A549 (cell line): ENCODE results near the gene TREX2. TPM values are rescaled to one million over a fixed set of nuclear protein-coding genes. Genes with fewer than 3 reads are reported as not detected.

Experiments
- ATAC-seq, 2 experiments: fragments of 200-7000 bp in 1 of 2; fragments of >200 bp in 1 of 2; cut with Nextera tagmentation in 1 of 2; cut with Tn5 transposase in 1 of 2; 3 replicates each; pipeline versions ENCODE4 v1.8.0 to v1.9.1; 2018 to 2020; ENCODE audit warnings: mild to moderate bottlenecking in 1 of 2, moderate library complexity in 1 of 2
- CTCF ChIA-PET: fragments of 300-600 bp; sonication (Branson Sonifier 250); formaldehyde crosslinking; extraction: SDS; loops from one replicate; lab custom pipeline; 2021; ENCODE audit warnings: antibody characterized with exemption, inconsistent platforms; lab: Yijun Ruan, JAX
- POLR2A ChIA-PET: fragments of 350-600 bp; formaldehyde crosslinking; extraction: SDS; loops from one replicate; lab custom pipeline; 2021; ENCODE audit warnings: antibody characterized with exemption, inconsistent platforms; lab: Yijun Ruan, JAX
- DNase-seq, 2 experiments: peaks; one replicate each; pipeline versions ENCODE4 v3.0.0 to v3.0.0-alpha.2; 2011 to 2016; ENCODE audit warnings: low read depth in 1 of 2, low spot score in 1 of 2
- FAIRE-seq: peaks from 2 replicates; lab custom pipeline; 2011; peaks lifted over from hg19 to GRCh38; lab: Jason Lieb, UNC
- H3K27ac ChIP-seq, 2 experiments: fragments of >200 bp; sonication (Bioruptor Twin); formaldehyde crosslinking; 3 replicates each; pipeline ENCODE4 v1.5.1; 2016 to 2017
- H3K4me1 ChIP-seq: fragments of >200 bp; sonication (Bioruptor Twin); formaldehyde crosslinking; 3 replicates; pipeline ENCODE4 v1.6.1; 2016
- H3K4me2 ChIP-seq: fragments of >200 bp; sonication (Bioruptor Twin); formaldehyde crosslinking; 3 replicates; pipeline ENCODE4 v1.6.1; 2016
- H3K4me3 ChIP-seq: fragments of >200 bp; sonication (Bioruptor Twin); formaldehyde crosslinking; 3 replicates; pipeline ENCODE4 v1.5.1; 2016
- H3K9me3 ChIP-seq: fragments of >200 bp; sonication (Bioruptor Twin); formaldehyde crosslinking; 3 replicates; pipeline ENCODE4 v1.6.1; 2016
- CBX8 ChIP-seq: fragments of 200-600 bp; sonication (generic); IDR thresholded peaks from 2 replicates; pipeline ENCODE4 v1.6.1; 2016
- CTCF ChIP-seq: fragments of >200 bp; sonication (Bioruptor Twin); formaldehyde crosslinking; IDR thresholded peaks from 3 replicates; pipeline ENCODE4 v1.5.1; 2016
- EHF ChIP-seq: fragments of 250-450 bp; sonication (Bioruptor Pico); IDR thresholded peaks from 2 replicates; pipeline ENCODE4 v1.5.0; 2020; ENCODE audit warnings: mild to moderate bottlenecking
- ESRRA ChIP-seq: fragments of 150-350 bp; IDR thresholded peaks from 2 replicates; pipeline ENCODE4 v1.6.1; 2014; ENCODE audit warnings: mild to moderate bottlenecking, low read length, borderline replicate concordance
- HES2 ChIP-seq: fragments of >200 bp; sonication (Bioruptor Twin); formaldehyde crosslinking; IDR thresholded peaks from 2 replicates; pipeline ENCODE4 v1.6.1; 2016
- HEYL ChIP-seq: fragments of 250-450 bp; sonication (Bioruptor Pico); IDR thresholded peaks from 2 replicates; pipeline ENCODE4 v1.8.0; 2021; ENCODE audit warnings: mild to moderate bottlenecking, moderate library complexity
- HMGXB4 ChIP-seq: fragments of 250-450 bp; sonication (Bioruptor Pico); IDR thresholded peaks from 2 replicates; pipeline ENCODE4 v1.5.0; 2021; ENCODE audit warnings: mild to moderate bottlenecking, moderate library complexity, borderline replicate concordance
- HOXB13 ChIP-seq: fragments of 250-450 bp; sonication (Bioruptor Pico); IDR thresholded peaks from 2 replicates; pipeline ENCODE4 v1.5.0; 2020; ENCODE audit warnings: low read depth, mild to moderate bottlenecking, moderate library complexity
- KDM5A ChIP-seq: fragments of 200-600 bp; sonication (generic); IDR thresholded peaks from 2 replicates; pipeline ENCODE4 v1.6.1; 2016; ENCODE audit warnings: antibody characterized with exemption, mild to moderate bottlenecking
- MYC ChIP-seq: IDR thresholded peaks from 2 replicates; pipeline ENCODE4 v1.6.1; 2012; ENCODE audit warnings: mild to moderate bottlenecking, inconsistent platforms, low read length, improper control_type of control experiment, borderline replicate concordance
- NFE2L2 ChIP-seq: fragments of 150-350 bp; conservative IDR thresholded peaks from 2 replicates; pipeline ENCODE4 v1.6.1; 2014; ENCODE audit warnings: low read length
- NR3C1 ChIP-seq: fragments of >200 bp; sonication (Bioruptor Twin); formaldehyde crosslinking; IDR thresholded peaks from 3 replicates; pipeline ENCODE4 v1.6.1; 2017
- PHF8 ChIP-seq: fragments of 200-600 bp; sonication (generic); IDR thresholded peaks from 2 replicates; pipeline ENCODE4 v1.6.1; 2016; ENCODE audit warnings: low read depth, mild to moderate bottlenecking, antibody characterized with exemption, moderate library complexity, borderline replicate concordance
- POLR2AphosphoS2 ChIP-seq: conservative IDR thresholded peaks from 2 replicates; pipeline ENCODE4 v1.6.1; 2012; ENCODE audit warnings: low read length, improper control_type of control experiment, inconsistent platforms
- RNF2 ChIP-seq: fragments of 200-600 bp; sonication (generic); IDR thresholded peaks from 2 replicates; pipeline ENCODE4 v1.6.1; 2016; ENCODE audit warnings: low read depth, mild to moderate bottlenecking, antibody characterized with exemption, moderate library complexity, borderline replicate concordance
- SREBF2 ChIP-seq: fragments of 450-650 bp; IDR thresholded peaks from 2 replicates; pipeline ENCODE4 v1.6.1; 2014; ENCODE audit warnings: mild to moderate bottlenecking, moderate library complexity
- USF2 ChIP-seq: fragments of 450-650 bp; IDR thresholded peaks from 2 replicates; pipeline ENCODE4 v1.6.1; 2014; ENCODE audit warnings: antibody characterized with exemption
- ZC3H11A ChIP-seq: fragments of 450-650 bp; IDR thresholded peaks from 2 replicates; pipeline ENCODE4 v1.6.1; 2014; ENCODE audit warnings: antibody characterized with exemption, mild to moderate bottlenecking
- ZNF302 ChIP-seq: fragments of 250-450 bp; sonication (Bioruptor Pico); IDR thresholded peaks from 2 replicates; pipeline ENCODE4 v1.9.0; 2021; ENCODE audit warnings: inconsistent platforms, mild to moderate bottlenecking, moderate library complexity
- WGBS: methylation state at CpG from one replicate; pipeline ENCODE4 v1.1.6; 2017; ENCODE audit errors: missing lambda C conversion rate; 5-methylcytosine and 5-hydroxymethylcytosine counted together
- polyA plus RNA-seq, 4 experiments: library from polyadenylated mRNA; depleted of rRNA in 3 of 4; stranded (reverse); fragments of >200 nt; fragmentation: RNase III in 1 of 4; extraction: RNeasy Plus Mini Kit Qiagen cat#74134 plus additional on column Dnase treatment in 1 of 4; gene quantifications; 2 replicates in 3 of 4; 3 replicates in 1 of 4; pipeline ENCODE4 v1.2.3, GENCODE V29; 2011 to 2017

Gene TREX2
- polyA plus RNA-seq, 2 of the 4 experiments (the other 2 are of a cell fraction): 0.27 to 0.99 TPM

GRCh38 chrX:153409414-153410101, 36.3 kb downstream of the TREX2 start:
- ChIA-PET CTCF (interaction anchor here (0.6 kb wide), 2 partner anchors 61 to 371 kb away, joined by 3 read pairs; partner anchors contain the start of gene HAUS7), POLR2A (no interaction called here)
- Histone ChIP-seq H3K4me3 (no peak overlapping the region), H3K4me1 (no peaks in the 10 kb centered on the region), H3K9me3 (no peaks in the 10 kb centered on the region), H3K4me2 (no peak overlapping the region), H3K27ac (no peak overlapping the region)
- no peak for ATAC-seq
- 75% methylated on average over 24 of the region's 30 CpGs for WGBS
- no peak for FAIRE-seq
- DNase-seq: no peak
- no peak for TF ChIP-seq CBX8
- no peak for TF ChIP-seq ZNF302 (CRISPR knock-in tag)
- TF ChIP-seq KDM5A: no peak
- TF ChIP-seq HES2: no peak

GRCh38 chrX:153408871-153409351, 36.9 kb downstream of the TREX2 start:
- TF ChIP-seq USF2: no peak
- TF ChIP-seq NFE2L2: no peak
- no peak for TF ChIP-seq NR3C1
- TF ChIP-seq MYC: no peak
- no peak for TF ChIP-seq SREBF2
- TF ChIP-seq HOXB13 (CRISPR knock-in tag): no peak
- no peak for TF ChIP-seq CBX8
- no peak for TF ChIP-seq CTCF
- TF ChIP-seq ZC3H11A: no peak
- no peak for TF ChIP-seq POLR2AphosphoS2
- TF ChIP-seq EHF (CRISPR knock-in tag): no peak
- TF ChIP-seq ESRRA: no peak
- TF ChIP-seq HMGXB4 (CRISPR knock-in tag): no peak
- no peak for TF ChIP-seq RNF2
- no peak for TF ChIP-seq PHF8
- no peak for TF ChIP-seq HES2
- no peak for TF ChIP-seq HEYL
- ATAC-seq (no peak), FAIRE-seq (no peak), DNase-seq (no peak)
- Histone ChIP-seq H3K9me3 (no peaks in the 10 kb centered on the region), H3K4me3 (no peak overlapping the region), H3K4me1 (no peaks in the 10 kb centered on the region), H3K4me2 (no peak overlapping the region), H3K27ac (no peak overlapping the region)
- ChIA-PET POLR2A (no interaction called here), CTCF (no interaction called here)
- WGBS: 100% methylated on average over 2 of the region's 12 CpGs
